Stimulated activated CD4-positive, alpha-beta T cell treated with anti-CD3 and anti-CD28 coated beads, Interleukin-15, amount 100 ng/mL, for 48 hours (primary cell): ENCODE measurements around the gene LAX1.
"Not testable (repeated sequence)": the region's sequence is repeated elsewhere in the genome, so short reads cannot be mapped to it uniquely, and the experiment has no call there.

Source experiments
- DNase-seq, 2 donors: peaks; one replicate each; pipeline ENCODE4 v3.0.0-alpha.2; 2020; ENCODE audit warnings: low read depth in 2 of 2

Gene LAX1, protein sequence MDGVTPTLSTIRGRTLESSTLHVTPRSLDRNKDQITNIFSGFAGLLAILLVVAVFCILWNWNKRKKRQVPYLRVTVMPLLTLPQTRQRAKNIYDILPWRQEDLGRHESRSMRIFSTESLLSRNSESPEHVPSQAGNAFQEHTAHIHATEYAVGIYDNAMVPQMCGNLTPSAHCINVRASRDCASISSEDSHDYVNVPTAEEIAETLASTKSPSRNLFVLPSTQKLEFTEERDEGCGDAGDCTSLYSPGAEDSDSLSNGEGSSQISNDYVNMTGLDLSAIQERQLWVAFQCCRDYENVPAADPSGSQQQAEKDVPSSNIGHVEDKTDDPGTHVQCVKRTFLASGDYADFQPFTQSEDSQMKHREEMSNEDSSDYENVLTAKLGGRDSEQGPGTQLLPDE

DNA sequence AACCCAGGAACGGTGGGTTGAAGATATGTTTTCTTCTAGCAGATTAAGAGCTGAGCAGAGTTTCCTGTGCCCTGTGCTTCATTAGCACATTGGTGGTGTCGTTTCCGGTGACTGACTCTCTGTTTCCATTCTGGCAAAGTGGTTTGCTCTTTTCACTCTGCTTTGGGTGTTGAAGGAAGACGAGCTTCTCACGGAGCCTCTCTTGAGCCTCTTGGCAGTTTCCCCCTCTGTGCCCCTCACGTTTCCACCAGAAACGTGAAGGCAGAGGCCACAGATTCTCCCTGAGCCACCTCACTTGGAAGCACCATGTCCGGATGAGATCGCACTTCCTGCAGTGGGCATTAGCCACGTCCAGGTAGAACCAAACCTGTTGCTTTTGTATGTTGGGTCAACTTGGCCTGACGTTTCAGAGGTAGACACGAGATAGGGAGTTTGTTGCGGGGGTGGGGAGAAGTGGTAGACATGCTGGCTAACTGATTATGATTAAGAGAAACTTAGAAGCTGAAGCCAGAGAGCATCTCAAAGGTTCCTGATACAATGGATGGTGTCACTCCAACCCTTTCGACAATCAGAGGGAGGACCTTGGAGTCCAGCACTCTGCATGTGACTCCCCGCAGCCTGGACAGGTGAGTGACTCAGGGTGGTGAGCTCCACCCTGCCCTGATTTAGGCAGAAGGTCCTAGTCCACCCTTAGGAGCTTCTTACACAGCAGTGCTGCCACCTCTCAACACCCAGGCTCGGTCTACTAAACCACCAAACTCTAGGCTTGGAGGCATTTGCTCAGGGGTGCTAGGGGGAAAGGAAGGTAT, at the start of gene LAX1:
TSS of gene LAX1 (plus strand) at position 155 of the 809 bp plus-strand sequence. CDS start at position 538, 383 bp downstream.
- DNase-seq, result peak; percentile 70 to 73

GRCh38 chr1:203717120-203717519, 47.9 kb upstream of the LAX1 start:
- no peak for DNase-seq

- DNase-seq, result no peak
These were observed 44.7 kb upstream of the LAX1 start for GRCh38 chr1:203720242-203720641.

DNA sequence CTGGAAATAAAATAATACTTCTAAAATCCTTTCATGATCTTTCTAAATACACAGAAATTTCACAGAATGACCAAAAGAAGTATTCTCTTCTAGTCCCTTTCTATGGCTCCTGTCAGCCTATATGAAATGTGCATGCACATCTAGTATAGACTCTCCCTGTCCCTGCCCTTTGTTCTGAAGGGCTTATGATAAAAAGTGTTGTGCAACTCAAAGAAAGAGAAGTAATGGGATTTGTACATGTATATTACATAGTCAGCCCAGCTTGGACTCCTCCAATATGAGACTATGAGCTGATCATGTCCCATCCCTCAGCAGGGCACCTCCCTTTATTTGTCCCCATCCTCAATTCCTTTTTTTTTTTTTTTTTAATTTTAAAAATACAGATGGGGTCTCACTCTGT, 42.1 kb upstream of the LAX1 start:
- DNase-seq, result no peak

GRCh38 chr1:203726417-203726867, 38.5 kb upstream of the LAX1 start:
- DNase-seq, result no peak

DNA sequence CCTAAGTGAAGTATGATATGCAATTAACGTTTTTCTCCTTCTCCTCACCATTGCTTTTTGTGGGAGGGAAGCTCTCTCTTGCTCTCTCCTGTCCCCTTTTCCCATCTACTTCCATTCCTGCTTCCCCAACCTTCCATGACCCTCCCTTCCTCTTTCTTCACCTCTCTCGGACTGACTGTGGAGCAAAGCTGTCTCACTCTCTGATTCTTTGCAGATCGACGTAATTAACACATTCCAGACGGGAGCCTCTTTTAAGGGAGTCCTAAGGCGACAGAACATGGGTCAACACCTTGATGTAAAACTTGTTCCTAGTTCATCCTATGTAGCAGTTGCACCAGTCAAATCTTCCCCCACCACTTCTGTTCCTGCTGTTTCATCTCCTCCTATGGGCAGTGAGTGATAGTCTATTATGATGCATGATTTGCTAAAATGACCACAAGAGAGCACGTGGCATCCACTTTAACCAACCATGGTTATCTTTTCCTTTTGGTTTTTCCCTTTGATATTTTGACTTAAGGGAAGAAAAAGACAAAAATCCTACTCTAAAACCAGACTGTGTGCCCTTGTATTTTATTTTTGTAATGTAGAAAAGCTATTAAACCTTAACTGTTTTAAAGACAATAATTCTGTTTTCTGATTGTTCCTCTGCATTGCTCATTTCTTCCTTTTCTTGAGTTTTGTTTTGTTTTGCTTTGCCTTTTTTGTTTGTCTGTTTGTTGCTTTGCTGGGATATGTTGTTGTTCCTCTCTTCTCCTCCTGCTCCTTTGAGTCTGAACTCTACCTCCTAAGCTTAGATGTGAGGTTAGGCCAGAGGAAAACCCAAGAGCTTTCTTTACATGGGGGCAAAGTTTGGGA, 31.7 kb upstream of the LAX1 start:
- no peak for DNase-seq

GRCh38 chr1:203742436-203742835, 22.5 kb upstream of the LAX1 start:
- DNase-seq, result no peak

DNA sequence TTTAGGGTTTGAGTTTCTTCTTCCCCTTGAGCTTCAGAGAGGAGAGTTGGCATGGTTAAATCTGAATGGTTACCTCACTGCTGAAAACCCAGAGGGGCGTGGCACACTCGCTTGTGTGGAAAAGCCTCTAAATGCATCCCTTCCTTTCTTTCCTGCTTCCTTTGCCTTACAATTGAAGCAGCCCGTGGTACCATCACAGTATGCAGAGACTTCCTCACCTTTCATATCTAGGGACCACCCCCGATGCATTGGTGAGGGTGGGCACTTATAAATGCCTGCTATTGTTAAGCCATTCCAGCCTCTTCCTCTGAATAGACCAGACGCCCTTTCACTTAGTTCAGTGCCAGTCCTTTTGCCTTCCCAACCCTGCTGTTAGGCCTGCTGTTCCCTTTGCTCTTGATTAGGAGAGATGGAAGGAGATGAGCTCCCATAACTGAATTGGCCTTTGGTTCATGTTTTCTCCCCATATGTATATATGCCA, 21.9 kb upstream of the LAX1 start:
- DNase-seq, result no peak

DNA sequence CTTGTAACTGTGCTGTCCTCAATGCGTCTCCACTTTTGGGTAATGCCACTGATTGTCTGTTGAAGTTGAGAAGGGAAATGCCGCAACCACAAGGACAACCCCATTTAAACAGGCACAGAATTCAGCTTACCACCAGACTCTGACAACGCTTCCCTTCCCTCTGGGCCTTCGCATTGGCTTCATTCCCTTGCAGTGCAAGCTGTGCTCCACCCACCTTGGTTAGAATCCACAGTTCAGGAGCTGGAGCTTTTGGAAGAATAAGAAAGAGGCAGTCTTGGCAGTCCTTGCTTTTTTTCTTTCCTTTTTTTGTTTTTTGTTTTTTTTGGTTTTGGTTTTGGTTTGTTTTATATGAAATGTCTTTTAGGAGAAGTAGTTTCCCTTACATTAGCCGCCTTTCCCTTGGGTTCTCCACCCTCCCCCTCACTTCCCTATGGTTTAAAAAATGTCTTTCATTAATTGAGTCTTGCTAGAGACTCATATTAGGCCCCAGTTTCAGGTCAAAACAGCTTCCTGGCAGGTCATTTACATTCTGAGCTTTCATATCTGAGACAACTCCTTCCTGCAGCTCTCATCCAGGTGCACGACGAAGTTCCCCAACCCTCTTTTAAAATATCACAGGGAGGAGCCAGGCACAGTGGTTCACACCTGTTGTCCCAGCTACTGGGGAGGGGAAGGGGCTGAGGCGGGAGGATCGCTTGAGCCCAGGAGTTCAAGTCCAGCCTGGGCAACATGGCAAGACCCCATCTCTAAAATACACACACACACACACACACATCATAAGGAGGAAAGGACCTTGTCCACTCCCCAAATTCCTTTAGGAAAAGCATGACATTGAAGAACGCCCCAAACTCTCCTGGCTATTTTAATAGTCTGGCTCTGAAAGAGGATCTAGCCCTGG, 20.7 kb upstream of the LAX1 start:
- no peak for DNase-seq

GRCh38 chr1:203746281-203746680, 18.7 kb upstream of the LAX1 start:
- no peak for DNase-seq

GRCh38 chr1:203751051-203751450, 13.9 kb upstream of the LAX1 start:
- no peak for DNase-seq

- DNase-seq, result not testable (repeated sequence)
These were observed 13.2 kb upstream of the LAX1 start for GRCh38 chr1:203751618-203752361.

DNA sequence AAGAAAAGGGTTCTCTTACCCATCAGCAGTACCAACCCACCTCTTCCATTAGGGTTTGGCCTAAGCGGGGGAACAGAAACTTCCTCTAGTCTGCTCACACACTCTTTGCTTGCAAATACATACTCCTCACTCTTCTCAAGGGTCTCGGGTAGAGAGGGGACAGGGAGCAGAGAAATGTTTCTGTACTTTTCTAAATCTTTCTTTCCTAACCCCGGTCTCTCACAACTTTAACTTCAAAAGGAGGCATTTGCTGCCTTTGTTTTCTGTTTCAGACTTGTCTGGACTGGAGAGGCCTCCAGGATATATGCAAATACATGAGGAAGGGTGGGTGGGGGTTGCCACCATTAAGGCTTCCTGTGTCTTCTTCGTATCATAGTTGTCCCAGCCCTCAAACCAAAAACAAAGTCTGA, 10.5 kb upstream of the LAX1 start:
- no peak for DNase-seq

- no peak for DNase-seq
These were observed 8.9 kb upstream of the LAX1 start for GRCh38 chr1:203756036-203756435.

DNA sequence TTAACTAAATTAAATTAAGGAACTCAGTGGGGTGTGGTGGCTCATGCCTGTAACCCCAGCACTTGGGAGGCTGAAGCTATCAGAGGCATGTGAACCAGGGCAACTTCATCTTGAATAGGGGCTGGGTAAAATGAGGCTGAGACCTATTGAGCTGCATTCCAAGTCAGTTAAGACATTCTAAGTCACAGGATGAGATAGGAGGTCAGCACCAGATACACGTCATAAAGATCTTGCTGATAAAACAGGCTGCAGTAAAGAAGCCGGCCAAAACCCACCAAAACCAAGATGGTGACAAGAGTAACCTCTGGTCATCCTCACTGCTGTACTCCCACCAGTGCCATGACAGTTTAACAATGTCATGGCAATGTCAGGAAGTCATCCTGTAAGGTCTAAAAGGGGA, 6.2 kb upstream of the LAX1 start:
- DNase-seq, result not testable (repeated sequence)

DNA sequence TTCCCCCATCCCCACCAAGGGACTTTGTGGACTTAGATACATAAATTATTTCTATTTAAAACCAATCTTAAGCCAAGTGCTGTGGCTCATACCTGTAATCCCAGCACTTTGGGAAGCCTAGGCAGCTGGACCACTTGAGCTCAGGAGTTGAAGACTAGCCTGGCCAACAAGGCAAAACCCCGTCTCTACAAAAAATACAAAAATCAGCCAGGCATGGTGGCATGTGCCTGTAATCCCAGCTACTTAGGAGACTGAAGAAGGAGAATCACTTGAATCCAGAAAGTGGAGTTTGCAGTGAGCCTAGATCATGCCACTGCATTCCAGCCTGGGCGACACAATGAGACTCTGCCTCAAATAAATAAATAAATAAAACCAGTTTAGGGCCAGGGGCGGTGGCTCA, 4.5 kb upstream of the LAX1 start:
- no peak for DNase-seq

DNA sequence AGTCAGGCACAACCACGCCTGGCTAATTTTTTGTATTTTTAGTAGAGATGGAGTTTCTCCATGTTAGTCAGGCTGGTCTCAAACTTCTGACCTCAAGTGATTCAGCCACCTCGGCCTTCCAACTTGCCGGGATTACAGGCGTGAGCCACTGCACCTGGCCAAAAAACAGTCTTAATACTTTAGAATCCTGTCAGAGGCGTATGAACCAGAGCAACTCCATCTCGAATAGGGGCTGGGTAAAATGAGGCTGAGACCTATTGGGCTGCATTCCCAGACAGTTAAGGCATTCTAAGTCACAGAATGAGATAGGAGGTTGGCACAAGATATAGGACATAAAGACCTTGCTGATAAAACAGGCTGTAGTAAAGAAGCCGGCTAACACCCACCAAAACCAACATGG, 3.0 kb upstream of the LAX1 start:
- not testable (repeated sequence) for DNase-seq

- DNase-seq, result no peak
These were observed 1.5 kb upstream of the LAX1 start for GRCh38 chr1:203763505-203763904.

- no peak for DNase-seq
These were observed 616 bp upstream of the LAX1 start for GRCh38 chr1:203764105-203765028.
